GM12865 (cell line): ENCODE data around the gene LIME1.
A peak's percentile ranks its signal among the peaks of the same experiment; 100 is the strongest.

ENCODE experiments used
- DNase-seq: peaks from one replicate; pipeline ENCODE4 v3.0.0; 2010; ENCODE audit warnings: low read depth
- H3K4me3 ChIP-seq: 2 replicates; pipeline ENCODE4 v1.5.1; 2011; ENCODE audit warnings: mild to moderate bottlenecking, low read depth, low read length, control low read depth
- CTCF ChIP-seq: IDR thresholded peaks from 2 replicates; pipeline ENCODE4 v1.5.1; 2011; ENCODE audit warnings: low read length, control low read depth, low read depth, inconsistent platforms; ENCODE audit not compliant: insufficient read depth; ENCODE audit errors: missing control alignments

Gene LIME1

DNA sequence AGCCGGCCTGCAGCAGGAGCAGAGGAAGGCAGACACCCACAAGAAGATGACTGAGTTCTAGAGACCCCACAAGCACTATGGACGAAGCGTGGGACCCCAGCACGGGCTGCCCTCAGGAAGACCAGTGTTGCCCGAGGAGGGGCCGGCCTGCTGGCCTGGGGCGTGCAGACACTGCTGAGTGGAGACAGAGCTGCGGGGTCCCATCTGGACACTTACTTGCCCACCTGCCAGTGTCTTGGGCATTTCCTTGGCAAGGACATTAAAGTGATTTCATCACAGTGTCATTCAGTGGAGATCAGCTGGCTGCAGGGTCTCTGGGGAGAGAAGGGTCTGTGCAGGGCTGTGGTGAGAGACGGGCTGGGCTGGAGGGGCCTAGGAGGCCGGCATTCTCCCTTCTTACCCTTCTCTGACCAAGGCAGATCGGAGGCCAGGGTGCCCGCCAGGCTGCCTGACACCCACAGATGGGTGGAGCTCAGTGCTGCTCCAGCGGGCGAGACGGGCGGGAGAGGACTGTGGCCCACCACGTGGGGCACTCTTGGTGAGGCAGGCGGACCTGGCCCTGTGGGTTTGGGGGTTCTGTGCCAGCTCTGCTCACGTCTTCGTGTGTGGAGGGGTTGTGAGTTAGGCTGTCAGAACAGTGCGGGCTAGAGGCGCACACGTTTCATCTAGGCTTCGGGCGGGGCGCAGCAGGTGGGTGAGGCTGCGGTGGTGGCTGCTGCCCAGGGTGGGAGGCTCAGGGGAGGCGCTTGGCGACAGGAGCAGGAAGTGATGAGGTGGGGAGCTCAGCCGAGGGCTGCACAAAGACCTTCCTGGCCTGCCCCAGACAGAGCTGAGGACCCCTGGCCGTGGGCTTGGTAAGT lies at the start of gene LIME1:
LIME1 (plus strand) TSS at position 806 of the 860 bp plus-strand sequence. CDS start 886 bp downstream, outside the sequence.
- peak within 1 kb of the TSS; percentile 69 for H3K4me3 ChIP-seq
- DNase-seq, result peak; percentile 87
- TF ChIP-seq CTCF, result peak; percentile 2

DNA sequence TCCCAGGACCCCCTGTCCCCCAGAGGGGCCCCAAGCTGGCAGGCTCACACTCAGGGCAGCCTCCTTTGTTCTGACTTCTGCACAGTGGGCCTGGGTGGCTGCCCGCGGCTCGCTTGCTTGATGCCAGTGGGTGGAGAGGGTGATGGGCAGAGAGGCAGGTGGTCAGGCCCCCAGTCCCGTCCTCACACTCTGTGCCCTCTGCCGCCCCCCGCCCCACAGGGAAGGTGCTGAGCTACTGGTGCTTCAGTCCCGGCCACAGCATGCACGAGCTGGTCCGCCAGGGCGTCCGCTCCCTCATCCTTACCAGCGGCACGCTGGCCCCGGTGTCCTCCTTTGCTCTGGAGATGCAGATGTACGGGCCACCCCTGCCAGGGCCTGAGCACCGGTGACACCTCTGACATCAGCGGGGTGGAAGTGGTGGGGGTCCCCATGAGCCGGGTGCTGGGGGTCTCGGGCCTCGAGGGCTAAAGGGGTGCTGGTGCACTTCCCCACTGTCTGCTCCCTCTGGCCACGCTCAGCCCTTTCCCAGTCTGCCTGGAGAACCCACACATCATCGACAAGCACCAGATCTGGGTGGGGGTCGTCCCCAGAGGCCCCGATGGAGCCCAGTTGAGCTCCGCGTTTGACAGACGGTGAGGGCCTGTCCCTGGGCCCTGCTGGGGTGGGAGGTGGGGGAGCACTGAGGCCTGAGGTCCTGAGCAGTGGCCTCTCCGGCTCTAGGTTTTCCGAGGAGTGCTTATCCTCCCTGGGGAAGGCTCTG lies 48.9 kb upstream of the LIME1 start:
- no peak for TF ChIP-seq CTCF
- H3K4me3 ChIP-seq, result no peak overlapping the region
- DNase-seq, result no peak

DNA sequence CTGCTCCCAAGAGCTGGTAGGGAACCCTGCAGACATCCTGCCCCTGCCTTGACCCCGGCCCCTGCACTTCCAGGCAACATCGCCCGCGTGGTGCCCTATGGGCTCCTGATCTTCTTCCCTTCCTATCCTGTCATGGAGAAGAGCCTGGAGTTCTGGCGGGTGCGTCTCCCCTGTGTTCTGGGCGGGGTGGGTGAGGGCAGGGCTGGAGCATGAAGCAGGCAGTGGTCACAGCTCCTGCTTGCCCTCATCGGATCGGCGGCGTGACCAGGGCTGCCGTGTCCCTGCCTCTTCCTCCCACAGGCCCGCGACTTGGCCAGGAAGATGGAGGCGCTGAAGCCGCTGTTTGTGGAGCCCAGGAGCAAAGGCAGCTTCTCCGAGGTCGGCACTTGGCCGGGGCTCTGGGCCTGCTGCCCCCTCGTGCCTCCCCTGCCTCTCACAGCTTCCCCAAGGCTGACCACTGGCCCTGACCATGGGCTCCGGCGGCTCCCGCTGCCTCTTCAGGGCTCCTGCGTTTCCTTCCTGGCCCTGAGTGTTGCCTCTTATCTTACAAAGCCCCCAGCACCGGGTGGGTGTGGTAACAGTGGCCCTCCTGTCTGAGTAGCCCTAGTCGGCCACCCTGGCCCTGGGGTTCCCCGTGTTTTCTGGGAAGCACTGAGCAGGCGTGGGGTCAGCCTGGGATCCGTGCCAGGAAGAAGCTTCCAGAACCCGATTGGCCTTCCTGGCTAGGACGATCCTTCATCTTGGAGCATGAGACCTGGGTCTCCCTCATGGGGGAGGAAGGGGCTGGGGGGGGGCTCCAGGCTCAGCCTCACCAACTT lies 48.0 kb upstream of the LIME1 start:
- no peak for TF ChIP-seq CTCF
- H3K4me3 ChIP-seq, result no peak overlapping the region
- no peak for DNase-seq

- no peak for DNase-seq
- TF ChIP-seq CTCF, result no peak
- H3K4me3 ChIP-seq, result no peak overlapping the region
Measured at GRCh38 chr20:63689046-63690002, 47.1 kb upstream of the LIME1 start.

DNA sequence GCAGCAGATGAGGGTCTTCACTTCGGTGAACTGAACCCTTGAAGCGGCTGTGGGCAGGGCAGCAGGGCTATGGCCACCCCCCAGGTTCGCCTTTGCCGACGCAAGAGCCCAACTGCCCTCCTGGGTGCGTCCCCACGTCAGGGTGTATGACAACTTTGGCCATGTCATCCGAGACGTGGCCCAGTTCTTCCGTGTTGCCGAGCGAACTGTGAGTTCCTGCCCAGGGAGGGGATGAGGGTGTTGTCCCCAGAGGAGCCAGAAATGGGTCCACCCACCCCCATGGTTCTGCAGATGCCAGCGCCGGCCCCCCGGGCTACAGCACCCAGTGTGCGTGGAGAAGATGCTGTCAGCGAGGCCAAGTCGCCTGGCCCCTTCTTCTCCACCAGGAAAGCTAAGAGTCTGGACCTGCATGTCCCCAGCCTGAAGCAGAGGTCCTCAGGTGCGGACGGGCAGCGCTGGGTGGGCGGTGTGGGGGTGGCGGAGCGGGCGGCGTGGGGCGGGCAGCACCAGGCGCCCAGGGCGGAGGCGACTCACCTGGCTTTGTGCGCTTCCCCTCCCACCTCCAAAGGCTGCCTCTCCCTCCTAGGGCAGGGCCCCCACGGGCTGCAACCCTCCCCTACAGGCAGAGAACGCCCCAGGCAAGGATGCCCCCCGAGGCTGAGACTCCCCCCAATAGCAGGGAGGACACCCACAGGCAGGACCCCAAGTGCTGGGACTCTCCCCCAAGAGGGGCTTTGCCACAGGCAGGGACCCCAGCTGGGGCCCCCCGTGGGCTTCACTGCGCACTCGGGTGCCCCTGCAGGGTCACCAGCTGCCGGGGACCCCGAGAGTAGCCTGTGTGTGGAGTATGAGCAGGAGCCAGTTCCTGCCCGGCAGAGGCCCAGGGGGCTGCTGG lies 46.2 kb upstream of the LIME1 start:
- TF ChIP-seq CTCF, result no peak
- no peak for DNase-seq
- no peak overlapping the region for H3K4me3 ChIP-seq
